Stimulated activated CD4-positive, alpha-beta T cell treated with anti-CD3 and anti-CD28 coated beads, Interleukin-1b, Interleukin-23, amount 100 ng/mL, for 48 hours (primary cell): ENCODE measurements around the gene NINL.
A peak's percentile ranks its signal among the peaks of the same experiment; 100 is the strongest.
"Not testable (repeated sequence)": the region's sequence is repeated elsewhere in the genome, so short reads cannot be mapped to it uniquely, and the experiment has no call there.

ENCODE experiments used
- DNase-seq: peaks from one replicate; pipeline ENCODE4 v3.0.0-alpha.2; 2020

Gene NINL

GRCh38 chr20:25481235-25481917, 104.0 kb downstream of the NINL start:
- DNase-seq: no peak

GRCh38 chr20:25480797-25481196, 104.5 kb downstream of the NINL start:
- no peak for DNase-seq

- DNase-seq: no peak
Measured at GRCh38 chr20:25480156-25480555, 105.2 kb downstream of the NINL start.

- DNase-seq: no peak
Measured at GRCh38 chr20:25479638-25480037, 105.7 kb downstream of the NINL start.

- DNase-seq: no peak
Measured at GRCh38 chr20:25478889-25479568, 106.3 kb downstream of the NINL start.

- no peak for DNase-seq
Measured at GRCh38 chr20:25477014-25477882, 108.1 kb downstream of the NINL start.

- DNase-seq: no peak
Measured at GRCh38 chr20:25476106-25477013, 109.0 kb downstream of the NINL start.

- not testable (repeated sequence) for DNase-seq
Measured at GRCh38 chr20:25473297-25473696, 112.0 kb downstream of the NINL start.

- no peak for DNase-seq
Measured at GRCh38 chr20:25471020-25471419, 114.3 kb downstream of the NINL start.

GRCh38 chr20:25470045-25470444, 115.3 kb downstream of the NINL start:
- DNase-seq: peak; percentile 33

- no peak for DNase-seq
Measured at GRCh38 chr20:25469558-25469957, 115.8 kb downstream of the NINL start.

- DNase-seq: no peak
Measured at GRCh38 chr20:25468126-25469075, 116.9 kb downstream of the NINL start.

- no peak for DNase-seq
Measured at GRCh38 chr20:25467441-25467840, 117.9 kb downstream of the NINL start.

- no peak for DNase-seq
Measured at GRCh38 chr20:25466846-25467245, 118.5 kb downstream of the NINL start.

- no peak for DNase-seq
Measured at GRCh38 chr20:25465243-25466135, 119.8 kb downstream of the NINL start.

- no peak for DNase-seq
Measured at GRCh38 chr20:25464501-25465242, 120.7 kb downstream of the NINL start.

- DNase-seq: no peak
Measured at GRCh38 chr20:25461786-25462545, 123.4 kb downstream of the NINL start.

- DNase-seq: no peak
Measured at GRCh38 chr20:25461281-25461650, 124.1 kb downstream of the NINL start.
